Right atrium auricular region (tissue), 2 donors: ENCODE data around the gene MAFF. TPM values are rescaled to one million over a fixed set of nuclear protein-coding genes. Genes with fewer than 3 reads are reported as not detected.

Experiments
- DNase-seq: peaks from one replicate; pipeline ENCODE4 v3.0.0-alpha.2; 2019; ENCODE audit warnings: low spot score
- H3K27ac ChIP-seq, 2 donors: fragments of 200-600 bp; sonication (generic); 1 replicate in 1 of 2; 2 replicates in 1 of 2; pipeline ENCODE4 v1.5.1; 2016 to 2019
- H3K27me3 ChIP-seq, 2 donors: fragments of 200-600 bp; sonication (generic); one replicate each; pipeline versions ENCODE4 v1.5.1 to v1.6.0; 2017 to 2019
- H3K36me3 ChIP-seq: fragments of 200-600 bp; sonication (generic); one replicate; pipeline ENCODE4 v1.5.1; 2016
- H3K4me1 ChIP-seq, 2 donors: fragments of 200-600 bp; sonication (generic); one replicate each; pipeline versions ENCODE4 v1.5.1 to v1.6.0; 2017 to 2019
- H3K4me3 ChIP-seq, 2 donors: fragments of 200-600 bp; sonication (generic); 1 replicate in 1 of 2; 2 replicates in 1 of 2; pipeline ENCODE4 v1.5.1; 2017 to 2019; ENCODE audit warnings: mild to moderate bottlenecking in 1 of 2, moderate library complexity in 1 of 2
- H3K9me3 ChIP-seq, 2 donors: fragments of 200-600 bp; sonication (generic); one replicate each; pipeline ENCODE4 v1.5.1; 2019
- CTCF ChIP-seq, 2 donors: fragments of 200-600 bp; sonication (generic); IDR thresholded peaks; one replicate each; pipeline ENCODE4 v1.5.1; 2019; ENCODE audit warnings: antibody characterized with exemption in 2 of 2
- total RNA-seq, 2 donors: library from RNA; depleted of rRNA; stranded (reverse); fragments of >200 nt; gene quantifications; one replicate each; pipeline ENCODE4 v1.1.0, GENCODE V29; 2016

Gene MAFF
- total RNA-seq, 2 donors from 2014 or later = 24.8 to 43.5 TPM

DNA sequence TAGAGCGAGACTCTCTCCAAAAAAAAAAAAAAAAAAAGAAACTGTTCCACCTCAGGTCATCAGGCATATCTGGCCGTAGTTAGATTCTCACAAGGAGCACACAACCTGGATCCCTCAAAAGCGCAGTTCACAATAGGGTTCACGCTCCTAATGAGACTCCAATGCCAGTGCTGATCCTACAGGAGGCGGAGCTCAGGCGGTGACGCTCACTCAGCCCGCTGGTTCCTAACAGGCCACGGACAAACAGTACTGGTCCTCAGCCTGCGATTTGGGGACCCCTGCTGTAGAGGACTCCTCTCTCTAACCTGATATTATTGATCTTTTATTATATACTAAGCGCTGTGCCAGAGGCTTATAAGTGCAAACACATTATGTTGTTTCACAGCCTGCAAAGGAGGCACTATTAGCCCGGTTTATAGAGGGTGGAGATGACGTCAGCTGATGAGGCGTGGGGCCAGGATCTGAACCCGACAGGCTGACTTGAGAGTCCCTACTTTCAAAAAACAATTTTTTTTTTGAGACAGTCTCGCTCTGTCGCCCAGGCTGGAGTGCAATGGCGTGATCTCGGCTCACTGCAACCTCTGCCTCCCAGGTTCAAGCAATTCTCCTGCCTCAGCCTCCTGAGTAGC lies 4.9 kb upstream of the MAFF start:
- H3K36me3 ChIP-seq = no peaks in the 10 kb centered on the region
- no peaks in the 10 kb centered on the region for H3K27me3 ChIP-seq
- no peak overlapping the region for H3K4me3 ChIP-seq
- H3K9me3 ChIP-seq = no peaks in the 10 kb centered on the region
- TF ChIP-seq CTCF (IDR thresholded peaks at IDR 0.05) = no peak
- peaks cover 0 to 16% of the 10 kb centered on the region in 2 donors for H3K4me1 ChIP-seq
- H3K27ac ChIP-seq = no peak overlapping the region
- DNase-seq = peak; percentile 78

- H3K4me1 ChIP-seq = peaks cover 0 to 25% of the 10 kb centered on the region in 2 donors
- H3K4me3 ChIP-seq = no peak overlapping the region
- H3K9me3 ChIP-seq = no peaks in the 10 kb centered on the region
- DNase-seq = no peak
- no peak overlapping the region for H3K27ac ChIP-seq
- H3K36me3 ChIP-seq = no peaks in the 10 kb centered on the region
- H3K27me3 ChIP-seq = no peaks in the 10 kb centered on the region
- no peak for TF ChIP-seq CTCF (IDR thresholded peaks at IDR 0.05)
Observed at GRCh38 chr22:38199826-38200559, 1.8 kb upstream of the MAFF start.

DNA sequence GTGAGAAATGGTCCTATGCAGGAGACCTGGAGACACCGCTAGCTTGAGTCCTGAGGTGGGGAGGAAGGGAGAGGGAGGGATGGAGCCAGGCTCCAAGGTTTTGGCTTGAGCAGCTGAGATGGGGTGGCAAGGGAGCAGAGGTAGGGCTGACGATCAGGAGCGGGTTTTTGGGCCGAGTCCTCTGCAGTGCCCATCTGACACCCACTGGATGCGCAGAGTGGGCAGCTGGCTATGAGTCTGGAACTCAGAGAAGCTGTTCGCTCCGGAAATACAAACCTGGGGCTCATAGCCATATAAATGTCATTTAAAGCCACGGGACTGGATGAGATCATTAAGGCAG lies 453 bp upstream of the MAFF start:
- DNase-seq = no peak
- H3K36me3 ChIP-seq = no peaks in the 10 kb centered on the region
- H3K27me3 ChIP-seq = no peaks in the 10 kb centered on the region
- H3K4me3 ChIP-seq = peak overlapping the region; percentile 16 to 91
- peak overlapping the region; percentile 100 for H3K27ac ChIP-seq
- no peaks in the 10 kb centered on the region for H3K9me3 ChIP-seq
- H3K4me1 ChIP-seq = peaks cover 0 to 27% of the 10 kb centered on the region in 2 donors
- TF ChIP-seq CTCF (IDR thresholded peaks at IDR 0.05) = no peak

DNA sequence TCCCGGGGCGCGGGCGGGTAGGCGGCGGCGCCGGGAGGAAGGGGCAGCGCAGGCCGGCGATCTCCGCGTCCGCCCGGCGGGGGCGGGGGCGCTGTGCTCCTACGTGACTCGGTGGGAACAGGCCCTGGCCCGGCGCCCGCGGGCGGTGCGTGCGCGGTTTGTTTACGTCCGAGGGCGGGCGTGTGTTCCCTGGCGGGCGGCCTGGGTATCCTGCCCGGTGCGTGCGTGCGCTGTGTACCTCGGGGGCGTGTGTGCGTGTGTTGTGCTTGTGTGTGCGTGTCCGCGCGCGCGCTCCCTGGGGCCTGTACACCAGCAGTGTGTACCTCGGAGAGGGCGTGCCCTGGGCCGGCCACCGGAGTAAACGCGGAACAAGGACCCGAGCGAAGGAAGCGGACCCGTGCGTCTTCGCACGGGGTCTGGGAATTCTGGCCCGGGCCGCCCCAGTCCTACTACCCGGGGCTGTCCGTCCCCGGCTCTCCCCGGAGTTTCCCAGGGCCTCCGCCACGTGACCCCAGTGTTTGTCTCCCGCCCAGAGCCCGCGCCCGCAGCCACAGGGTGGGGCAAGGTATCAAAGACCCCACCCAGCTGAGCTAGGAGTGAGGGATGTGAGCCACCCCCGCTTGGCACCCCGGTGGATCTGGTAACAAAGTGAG lies 769 bp downstream of the MAFF start:
- Histone ChIP-seq H3K4me1 (peaks cover 0 to 27% of the 10 kb centered on the region in 2 donors), H3K36me3 (no peaks in the 10 kb centered on the region), H3K27me3 (no peaks in the 10 kb centered on the region), H3K9me3 (no peaks in the 10 kb centered on the region), H3K4me3 (peak overlapping the region; percentile 91 to 95), H3K27ac (peak overlapping the region; percentile 100)
- peak in 1 of 2 donors; percentile 51 for TF ChIP-seq CTCF (IDR thresholded peaks at IDR 0.05)
- peak; percentile 93 for DNase-seq

DNA sequence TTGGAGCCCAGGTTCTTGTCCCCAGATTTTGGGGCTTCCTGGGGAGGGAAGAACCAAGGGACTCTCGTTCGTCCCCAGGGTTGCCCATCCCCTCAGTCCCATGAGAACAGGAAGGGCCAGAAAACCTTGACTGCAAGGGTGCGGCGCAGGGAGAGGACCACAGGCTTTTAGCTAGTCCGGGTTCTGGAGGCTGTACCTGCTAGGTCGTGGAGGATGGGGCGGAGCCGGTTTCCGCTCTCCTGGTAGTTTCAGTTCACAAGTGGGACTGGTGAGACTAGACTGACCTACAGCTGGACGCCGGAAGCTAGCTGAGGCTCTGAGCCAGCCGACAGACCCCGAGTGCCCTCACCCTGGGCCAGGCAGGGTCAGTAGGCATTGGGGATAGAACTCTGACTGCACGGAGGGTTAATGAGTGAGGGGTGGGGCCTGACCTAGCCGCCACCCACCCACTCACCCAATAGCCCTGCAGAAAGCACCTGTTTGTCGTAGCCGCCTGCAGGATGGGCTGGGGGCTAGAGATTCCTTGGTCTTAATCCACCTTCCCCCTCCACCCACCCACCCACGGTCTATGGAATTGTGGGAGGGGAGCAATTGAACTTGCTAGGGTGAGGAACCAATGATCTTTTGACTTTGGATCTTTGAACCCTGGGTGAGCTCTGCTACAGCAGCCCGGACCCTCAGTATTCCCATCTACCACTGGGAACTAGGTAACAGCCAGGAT lies 1.5 kb downstream of the MAFF start:
- H3K4me3 ChIP-seq = peak overlapping the region; percentile 91 to 95
- H3K27me3 ChIP-seq = no peaks in the 10 kb centered on the region
- DNase-seq = no peak
- peak overlapping the region; percentile 100 for H3K27ac ChIP-seq
- no peaks in the 10 kb centered on the region for H3K9me3 ChIP-seq
- no peak for TF ChIP-seq CTCF (IDR thresholded peaks at IDR 0.05)
- no peaks in the 10 kb centered on the region for H3K36me3 ChIP-seq
- peaks cover 0 to 27% of the 10 kb centered on the region in 2 donors for H3K4me1 ChIP-seq
